ENCODE data around the gene ARHGEF7.

The ARHGEF7 gene

GRCh38 chr13:111225810-111226546 lies 110.9 kb downstream of the ARHGEF7 start:
- no peak for DNase-seq (ENCODE audit: low spot score)

GRCh38 chr13:111227405-111227804 lies 112.3 kb downstream of the ARHGEF7 start:
- DNase-seq (ENCODE audit: low spot score): no peak

- DNase-seq (ENCODE audit: low spot score): no peak
These were observed 113.4 kb downstream of the ARHGEF7 start for GRCh38 chr13:111228262-111229144.

GRCh38 chr13:111230385-111230930 lies 115.3 kb downstream of the ARHGEF7 start:
- DNase-seq (ENCODE audit: low spot score): no peak

- DNase-seq (ENCODE audit: low spot score): no peak
These were observed 117.1 kb downstream of the ARHGEF7 start for GRCh38 chr13:111232191-111232590.

- no peak for DNase-seq (ENCODE audit: low spot score)
These were observed 118.0 kb downstream of the ARHGEF7 start for GRCh38 chr13:111233080-111233479.

GRCh38 chr13:111239764-111240670 lies 124.9 kb downstream of the ARHGEF7 start:
- DNase-seq (ENCODE audit: low spot score): no peak

GRCh38 chr13:111241006-111241755 lies 126.1 kb downstream of the ARHGEF7 start:
- DNase-seq (ENCODE audit: low spot score): no peak

- no peak for DNase-seq (ENCODE audit: low spot score)
These were observed 126.8 kb downstream of the ARHGEF7 start for GRCh38 chr13:111241862-111242261.

- DNase-seq (ENCODE audit: low spot score): no peak
These were observed 127.5 kb downstream of the ARHGEF7 start for GRCh38 chr13:111242585-111242984.

- DNase-seq (ENCODE audit: low spot score): no peak
These were observed 128.9 kb downstream of the ARHGEF7 start for GRCh38 chr13:111243981-111244380.

- no peak for DNase-seq (ENCODE audit: low spot score)
These were observed 130.7 kb downstream of the ARHGEF7 start for GRCh38 chr13:111245576-111246384.

GRCh38 chr13:111247552-111247951 lies 132.4 kb downstream of the ARHGEF7 start:
- no peak for DNase-seq (ENCODE audit: low spot score)

- DNase-seq (ENCODE audit: low spot score): no peak
These were observed 133.7 kb downstream of the ARHGEF7 start for GRCh38 chr13:111248822-111249221.

GRCh38 chr13:111249637-111250360 lies 134.7 kb downstream of the ARHGEF7 start:
- DNase-seq (ENCODE audit: low spot score): no peak

GRCh38 chr13:111251646-111252445 lies 136.7 kb downstream of the ARHGEF7 start:
- DNase-seq (ENCODE audit: low spot score): no peak

- DNase-seq (ENCODE audit: low spot score): no peak
These were observed 137.6 kb downstream of the ARHGEF7 start for GRCh38 chr13:111252446-111253364.
